H9 (cell line): ENCODE results near the gene PERCC1. TPM values are rescaled to one million over a fixed set of nuclear protein-coding genes. Genes with fewer than 3 reads are reported as not detected.

Experiments
- DNase-seq: peaks from one replicate; pipeline ENCODE4 v3.0.0-alpha.2; 2017
- H2AFZ ChIP-seq: one replicate; pipeline ENCODE4 v1.6.1; 2013; ENCODE audit warnings: mild to moderate bottlenecking, low read length, control low read depth, moderate library complexity
- H2AK5ac ChIP-seq: 2 replicates; pipeline ENCODE4 v1.6.1; 2013; ENCODE audit warnings: low read length, control low read depth, mixed read lengths; ENCODE audit not compliant: insufficient read length
- H2BK120ac ChIP-seq: one replicate; pipeline ENCODE4 v1.6.1; 2013; ENCODE audit warnings: low read depth, mild to moderate bottlenecking, low read length, control low read depth, inconsistent platforms; ENCODE audit not compliant: poor library complexity, severe bottlenecking
- H2BK12ac ChIP-seq: 2 replicates; pipeline ENCODE4 v1.6.1; 2013; ENCODE audit warnings: low read length, control low read depth, mixed read lengths, low read depth; ENCODE audit not compliant: insufficient read length
- H2BK15ac ChIP-seq: 2 replicates; pipeline ENCODE4 v1.6.1; 2013; ENCODE audit warnings: low read depth, low read length, control low read depth
- H2BK20ac ChIP-seq: one replicate; pipeline ENCODE4 v1.6.1; 2013; ENCODE audit warnings: low read depth, mild to moderate bottlenecking, low read length, control low read depth, inconsistent platforms; ENCODE audit not compliant: poor library complexity, severe bottlenecking
- H2BK5ac ChIP-seq: 2 replicates; pipeline ENCODE4 v1.6.1; 2013; ENCODE audit warnings: low read length, control low read depth, mixed read lengths; ENCODE audit not compliant: insufficient read length
- H3K14ac ChIP-seq: 2 replicates; pipeline ENCODE4 v1.6.1; 2013; ENCODE audit warnings: low read length, control low read depth; ENCODE audit not compliant: insufficient read depth
- H3K18ac ChIP-seq: 2 replicates; pipeline ENCODE4 v1.6.1; 2013; ENCODE audit warnings: low read depth, mild to moderate bottlenecking, mixed read lengths, low read length, control low read depth; ENCODE audit not compliant: insufficient read length
- H3K23ac ChIP-seq: 2 replicates; pipeline ENCODE4 v1.6.1; 2013; ENCODE audit warnings: low read length, control low read depth, mixed read lengths, low read depth; ENCODE audit not compliant: insufficient read length
- H3K23me2 ChIP-seq: 2 replicates; pipeline ENCODE4 v1.6.1; 2013; ENCODE audit warnings: low read depth, mild to moderate bottlenecking, mixed read lengths, low read length, control low read depth; ENCODE audit not compliant: insufficient read length, poor library complexity, severe bottlenecking
- H3K27ac ChIP-seq: 2 replicates; pipeline ENCODE4 v1.5.1; 2013; ENCODE audit warnings: low read length, control low read depth, mixed read lengths, low read depth; ENCODE audit not compliant: insufficient read length
- H3K27me3 ChIP-seq: 2 replicates; pipeline ENCODE4 v1.6.1; 2013; ENCODE audit warnings: low read length, control low read depth, inconsistent platforms; ENCODE audit not compliant: insufficient read depth
- H3K4ac ChIP-seq: 2 replicates; pipeline ENCODE4 v1.6.1; 2013; ENCODE audit warnings: low read depth, mild to moderate bottlenecking, control low read depth, inconsistent platforms, low read length, moderate library complexity
- H3K4me1 ChIP-seq: 2 replicates; pipeline ENCODE4 v1.6.1; 2013; ENCODE audit warnings: low read length, control low read depth, inconsistent platforms; ENCODE audit not compliant: insufficient read depth
- H3K4me2 ChIP-seq: 2 replicates; pipeline ENCODE4 v1.6.1; 2013; ENCODE audit warnings: low read length, control low read depth, mixed read lengths; ENCODE audit not compliant: insufficient read length, insufficient read depth
- H3K56ac ChIP-seq: 2 replicates; pipeline ENCODE4 v1.6.1; 2013; ENCODE audit warnings: low read depth, mild to moderate bottlenecking, mixed read lengths, low read length, control low read depth; ENCODE audit not compliant: insufficient read length
- H3K79me1 ChIP-seq: 2 replicates; pipeline ENCODE4 v1.6.1; 2013; ENCODE audit warnings: low read depth, mild to moderate bottlenecking, moderate library complexity, low read length, control low read depth, inconsistent platforms; ENCODE audit not compliant: insufficient read depth, poor library complexity, severe bottlenecking
- H3K79me2 ChIP-seq: 2 replicates; pipeline ENCODE4 v1.6.1; 2013; ENCODE audit warnings: low read length, control low read depth, inconsistent platforms; ENCODE audit not compliant: insufficient read depth
- H3K9ac ChIP-seq: 2 replicates; pipeline ENCODE4 v1.6.1; 2013; ENCODE audit warnings: low read length, control low read depth, mixed read lengths; ENCODE audit not compliant: insufficient read length; ENCODE audit errors: extremely low read depth
- H3K9me3 ChIP-seq: one replicate; pipeline ENCODE4 v1.6.1; 2013; ENCODE audit warnings: low read depth, low read length, inconsistent platforms; ENCODE audit not compliant: control insufficient read depth
- H3T11ph ChIP-seq: one replicate; pipeline ENCODE4 v1.6.1; 2013; ENCODE audit warnings: mild to moderate bottlenecking, low read length, control low read depth, inconsistent platforms
- H4K20me1 ChIP-seq: one replicate; pipeline ENCODE4 v1.6.1; 2013; ENCODE audit not compliant: control insufficient read depth, insufficient read length, insufficient read depth
- H4K5ac ChIP-seq: 2 replicates; pipeline ENCODE4 v1.6.1; 2013; ENCODE audit warnings: low read depth, mild to moderate bottlenecking, mixed read lengths, low read length, control low read depth; ENCODE audit not compliant: insufficient read length
- H4K8ac ChIP-seq: replicated peaks from 2 replicates; pipeline ENCODE4 v1.6.1; 2013; ENCODE audit warnings: low read length, control low read depth, mixed read lengths, low read depth; ENCODE audit not compliant: insufficient read length
- H4K91ac ChIP-seq: 2 replicates; pipeline ENCODE4 v1.6.1; 2013; ENCODE audit warnings: low read depth, mild to moderate bottlenecking, moderate library complexity, mixed read lengths, low read length, control low read depth; ENCODE audit not compliant: insufficient read length
- H3K27ac Mint-ChIP-seq, 3 experiments: 2 replicates in 2 of 3; 3 replicates in 1 of 3; pipeline ENCODE4 v1.8.0; 2020 to 2021; ENCODE audit warnings: mixed read lengths in 3 of 3, mild to moderate bottlenecking in 1 of 3, moderate library complexity in 1 of 3
- H3K27me3 Mint-ChIP-seq: 2 replicates; pipeline ENCODE4 v1.8.0; 2021; ENCODE audit warnings: low read depth, mild to moderate bottlenecking, moderate library complexity, mixed read lengths
- H3K36me3 Mint-ChIP-seq, 3 experiments: 2 replicates in 2 of 3; 3 replicates in 1 of 3; pipeline ENCODE4 v1.8.0; 2020 to 2021; ENCODE audit warnings: low read depth in 3 of 3, mixed read lengths in 3 of 3; ENCODE audit not compliant: insufficient read depth in 1 of 3
- H3K4me1 Mint-ChIP-seq, 2 experiments: 2 replicates each; pipeline ENCODE4 v1.8.0; 2020; ENCODE audit warnings: mixed read lengths in 2 of 2
- H3K4me3 Mint-ChIP-seq, 2 experiments: 2 replicates in 1 of 2; 3 replicates in 1 of 2; pipeline ENCODE4 v1.8.0; 2020 to 2021; ENCODE audit warnings: mild to moderate bottlenecking in 2 of 2, mixed read lengths in 2 of 2, moderate library complexity in 1 of 2
- H3K9me3 Mint-ChIP-seq, 2 experiments: 2 replicates in 1 of 2; 3 replicates in 1 of 2; pipeline ENCODE4 v1.8.0; 2020; ENCODE audit warnings: mild to moderate bottlenecking in 2 of 2, mixed read lengths in 2 of 2, moderate library complexity in 1 of 2
- CTCF ChIP-seq: fragments of 200-600 bp; sonication (generic); conservative IDR thresholded peaks from 3 replicates; pipeline ENCODE4 v1.8.0; 2021; ENCODE audit warnings: antibody characterized with exemption, mild to moderate bottlenecking
- WGBS: extraction: QIAGEN DNeasy Blood & Tissue Kit; methylation state at CpG from one replicate; pipeline ENCODE4 v1.1.7; 2013; ENCODE audit warnings: missing lambda C conversion rate, low lambda C conversion rate, mixed read lengths; ENCODE audit not compliant: insufficient read length; ENCODE audit errors: extremely low coverage; 5-methylcytosine and 5-hydroxymethylcytosine counted together
- total RNA-seq: library from RNA; stranded (reverse); gene quantifications from 2 replicates; pipeline ENCODE4 v1.2.1, GENCODE V29; 2021

Gene PERCC1
- total RNA-seq, 1 experiment from 2014 or later: not detected

GRCh38 chr16:1458977-1459341 is 28.1 kb downstream of the PERCC1 start:
- no CpG with 5 or more reads among the region's 14 CpGs for WGBS
- TF ChIP-seq CTCF: no peak
- H3K9me3 Mint-ChIP-seq: no peaks in the 10 kb centered on the region

More at GRCh38 chr16:1458977-1459341, 28.1 kb downstream of the PERCC1 start:
- Histone ChIP-seq H3K27ac (no peak overlapping the region), H2AFZ (no peak overlapping the region), H3K9me3 (no peaks in the 10 kb centered on the region), H3K9ac (no peak overlapping the region), H3K4ac (no peak overlapping the region), H3K56ac (no peak overlapping the region), H2BK5ac (no peak overlapping the region), H4K91ac (no peak overlapping the region), H3K79me2 (no peaks in the 10 kb centered on the region), H3K23me2 (no peaks in the 10 kb centered on the region), H2BK120ac (no peak overlapping the region), H2BK12ac (no peak overlapping the region), H3K14ac (no peak overlapping the region), H3T11ph (no peak overlapping the region), H3K4me1 (no peaks in the 10 kb centered on the region), H3K4me2 (no peak overlapping the region), H3K23ac (no peak overlapping the region), H4K5ac (no peak overlapping the region), H2AK5ac (no peak overlapping the region), H2BK15ac (no peak overlapping the region), H3K79me1 (no peaks in the 10 kb centered on the region), H2BK20ac (no peak overlapping the region), H3K27me3 (no peaks in the 10 kb centered on the region), H4K20me1 (no peaks in the 10 kb centered on the region), H3K18ac (no peak overlapping the region), H4K8ac (no peak overlapping the region)
- no peak overlapping the region; a peak in 1 of 7 replicates for H3K27ac Mint-ChIP-seq
- DNase-seq: no peak
- H3K4me1 Mint-ChIP-seq: no peaks in the 10 kb centered on the region
- no peak overlapping the region for H3K4me3 Mint-ChIP-seq
- no peaks in the 10 kb centered on the region for H3K27me3 Mint-ChIP-seq
- H3K36me3 Mint-ChIP-seq: peaks cover 2 to 29% (median 17%) of the 10 kb centered on the region in 3 experiments; a peak in 5 of 7 replicates
